ENCODE results near the gene NCAM1.
"Not testable (repeated sequence)": the region's sequence is repeated elsewhere in the genome, so short reads cannot be mapped to it uniquely, and the experiment has no call there.

Gene NCAM1

DNA sequence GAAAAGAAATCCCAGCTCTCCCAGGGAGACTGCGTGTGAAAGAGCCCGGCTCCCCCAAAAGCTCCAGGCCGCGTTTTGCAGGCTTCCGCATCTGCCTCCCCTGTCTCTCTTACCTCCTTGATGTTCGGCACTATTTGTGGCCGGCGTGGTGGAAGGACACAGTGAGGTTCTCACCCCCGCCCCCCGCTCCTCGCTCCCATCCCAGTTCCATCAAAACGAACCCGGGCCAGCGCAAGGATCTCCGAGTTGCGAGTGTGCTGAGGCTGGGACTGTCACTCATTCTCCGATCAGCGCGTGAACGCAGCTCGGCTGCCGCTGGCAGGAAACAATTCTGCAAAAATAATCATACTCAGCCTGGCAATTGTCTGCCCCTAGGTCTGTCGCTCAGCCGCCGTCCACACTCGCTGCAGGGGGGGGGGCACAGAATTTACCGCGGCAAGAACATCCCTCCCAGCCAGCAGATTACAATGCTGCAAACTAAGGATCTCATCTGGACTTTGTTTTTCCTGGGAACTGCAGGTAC is at the start of gene NCAM1:
Gene NCAM1 (plus strand): TSS at position 275 of the 523 bp plus-strand sequence.
- peak; percentile 93 for DNase-seq

- DNase-seq, result no peak
These were observed 38.6 kb upstream of the NCAM1 start for GRCh38 chr11:112922606-112923005.

DNA sequence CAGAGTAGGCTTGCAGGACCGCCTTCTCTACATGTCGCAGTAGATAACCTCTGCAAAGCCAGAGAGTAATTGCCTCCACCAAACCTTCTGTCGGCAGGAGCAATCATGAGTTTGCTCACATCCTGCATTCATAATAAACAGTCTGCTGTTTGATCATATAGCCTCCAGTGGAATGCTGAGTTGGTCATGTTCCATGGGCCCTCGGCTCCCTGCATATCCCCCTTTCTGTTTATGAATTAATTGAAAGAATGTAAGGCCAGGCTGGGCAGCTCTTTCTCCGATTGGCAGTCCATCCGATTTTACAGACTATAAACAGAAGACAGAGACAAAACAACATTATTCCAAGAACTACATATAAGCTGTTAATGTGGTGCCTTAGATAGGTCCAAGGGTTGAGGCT is 36.4 kb upstream of the NCAM1 start:
- not testable (repeated sequence) for DNase-seq

- DNase-seq, result no peak
These were observed 35.5 kb upstream of the NCAM1 start for GRCh38 chr11:112925516-112926310.

DNA sequence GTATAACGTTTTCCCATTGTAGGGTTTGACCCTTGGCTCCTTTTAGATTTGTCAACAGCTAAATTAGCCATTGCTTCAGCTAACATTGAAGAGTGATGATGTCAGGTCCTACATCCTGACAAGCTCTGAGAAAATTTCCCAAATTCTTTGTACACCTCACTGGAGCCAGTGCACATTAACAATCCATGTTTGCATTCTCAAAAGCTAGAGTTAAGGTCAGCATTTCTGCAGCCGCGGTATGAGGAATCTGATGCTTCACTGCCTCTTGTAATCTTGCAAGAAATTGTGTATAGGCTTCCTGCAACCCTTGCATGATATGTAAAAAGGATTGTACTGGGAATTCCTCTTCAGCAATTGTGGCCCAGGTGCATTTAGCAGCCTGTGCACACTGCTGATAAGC is 33.1 kb upstream of the NCAM1 start:
- no peak for DNase-seq

GRCh38 chr11:112929432-112929831 is 31.8 kb upstream of the NCAM1 start:
- DNase-seq, result no peak

GRCh38 chr11:112931703-112932102 is 29.5 kb upstream of the NCAM1 start:
- no peak for DNase-seq

DNA sequence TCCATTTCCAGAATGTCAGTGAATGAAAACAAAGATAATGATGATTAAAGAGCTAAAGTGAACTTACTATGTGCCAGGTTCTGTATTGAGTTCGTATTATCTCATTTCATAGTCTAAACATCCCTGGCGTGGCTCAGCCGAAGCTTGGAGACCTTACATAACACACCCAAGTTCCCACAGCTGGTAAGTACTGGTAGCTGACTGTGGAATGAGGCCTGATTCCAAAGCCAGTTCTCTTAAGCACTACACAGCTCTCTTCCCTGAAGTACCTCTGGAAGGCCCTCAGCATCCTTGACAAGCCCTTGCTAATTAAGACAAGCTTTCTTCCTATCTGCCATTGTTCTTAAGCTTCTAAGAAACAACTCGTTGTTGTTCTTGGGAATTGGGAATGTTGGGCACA is 28.6 kb upstream of the NCAM1 start:
- no peak for DNase-seq

DNA sequence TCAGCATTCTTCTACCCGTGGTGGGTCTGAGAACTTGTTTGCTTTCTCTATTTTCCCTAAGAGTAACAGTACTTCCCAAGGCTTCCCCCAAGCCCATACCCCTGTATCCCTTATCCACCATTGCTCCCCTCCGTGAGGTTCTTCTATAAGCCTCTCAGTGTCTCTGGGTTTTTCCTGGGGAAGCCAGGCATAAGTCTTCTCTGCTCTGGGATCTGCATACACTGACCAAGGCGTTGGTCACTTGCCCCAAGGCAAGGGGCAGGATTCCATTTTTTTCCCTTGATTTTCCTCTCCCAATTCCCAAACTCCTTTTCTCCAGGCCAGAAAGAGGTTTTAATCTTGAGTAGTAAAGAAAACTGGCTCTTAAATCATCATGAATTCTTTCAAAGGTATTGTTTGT is 27.2 kb upstream of the NCAM1 start:
- DNase-seq, result no peak

- no peak for DNase-seq
These were observed 20.1 kb upstream of the NCAM1 start for GRCh38 chr11:112941104-112941503.

- no peak for DNase-seq
These were observed 18.1 kb upstream of the NCAM1 start for GRCh38 chr11:112942966-112943643.

DNA sequence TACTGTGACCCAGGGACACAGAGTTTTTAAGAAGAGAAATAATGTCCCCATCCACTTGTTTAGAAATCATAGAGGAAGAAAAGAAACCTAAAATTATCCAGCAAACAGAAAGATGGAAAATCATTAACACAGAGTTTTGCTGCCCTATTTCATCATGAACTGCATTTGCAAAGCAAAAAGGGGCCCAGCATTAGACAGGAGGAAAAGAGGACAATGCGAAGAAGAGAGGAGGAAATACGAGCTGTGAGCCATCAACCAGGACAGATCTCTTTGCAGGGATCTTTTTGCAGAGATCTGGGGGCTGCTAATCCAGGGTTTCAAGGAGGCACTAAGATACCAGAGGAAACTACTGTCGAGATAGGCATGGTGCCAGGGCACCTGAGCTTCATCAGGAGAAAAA is 14.4 kb upstream of the NCAM1 start:
- DNase-seq, result no peak

- DNase-seq, result no peak
These were observed 11.2 kb upstream of the NCAM1 start for GRCh38 chr11:112949781-112950575.

- DNase-seq, result peak; percentile 51
These were observed 2.5 kb upstream of the NCAM1 start for GRCh38 chr11:112958670-112959069.

- no peak for DNase-seq
These were observed 745 bp downstream of the NCAM1 start for GRCh38 chr11:112961751-112962578.

DNA sequence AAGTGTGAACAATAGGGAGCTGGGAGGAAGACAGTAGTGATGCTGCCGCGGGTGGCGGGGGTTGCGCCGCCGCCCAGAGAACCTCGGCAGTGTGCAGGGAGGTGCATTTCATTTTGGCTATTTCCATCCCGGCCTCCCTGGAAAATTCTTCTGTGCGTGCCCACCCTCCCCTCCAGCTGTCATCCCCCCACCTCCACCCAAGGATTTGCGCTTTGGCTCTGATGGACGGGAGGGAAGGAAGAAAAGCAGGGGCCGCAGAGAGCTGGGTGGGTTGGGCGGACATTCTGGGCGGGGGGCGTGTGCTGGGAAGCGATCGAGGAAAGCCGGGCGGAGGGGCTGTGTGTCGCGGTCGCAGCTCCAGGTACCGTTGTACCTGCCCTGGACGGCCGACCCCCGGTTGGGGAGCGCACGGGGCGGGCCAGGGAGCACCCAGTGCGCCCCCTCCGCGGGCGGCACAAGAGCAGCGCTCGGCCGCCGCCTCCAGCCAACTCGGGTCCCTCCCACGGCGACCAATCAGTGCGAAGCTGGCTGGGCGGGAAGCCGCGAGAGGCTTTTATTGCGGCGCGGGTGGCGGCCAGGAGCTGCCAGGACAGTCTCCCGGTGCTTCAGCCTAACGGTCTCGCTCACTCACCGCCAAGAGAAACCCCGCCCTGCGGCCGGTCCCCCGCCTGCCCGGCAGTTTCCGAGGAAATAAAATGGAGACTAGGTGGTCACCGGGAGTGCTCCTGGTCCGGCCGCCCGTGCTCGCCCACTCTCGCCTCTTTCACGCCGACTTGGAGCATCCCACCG is 1.6 kb downstream of the NCAM1 start:
- peak; percentile 43 for DNase-seq

GRCh38 chr11:112963368-112963955 is 2.2 kb downstream of the NCAM1 start:
- no peak for DNase-seq

- no peak for DNase-seq
These were observed 4.4 kb downstream of the NCAM1 start for GRCh38 chr11:112965656-112966055.

GRCh38 chr11:112966561-112966960 is 5.3 kb downstream of the NCAM1 start:
- DNase-seq, result no peak

DNA sequence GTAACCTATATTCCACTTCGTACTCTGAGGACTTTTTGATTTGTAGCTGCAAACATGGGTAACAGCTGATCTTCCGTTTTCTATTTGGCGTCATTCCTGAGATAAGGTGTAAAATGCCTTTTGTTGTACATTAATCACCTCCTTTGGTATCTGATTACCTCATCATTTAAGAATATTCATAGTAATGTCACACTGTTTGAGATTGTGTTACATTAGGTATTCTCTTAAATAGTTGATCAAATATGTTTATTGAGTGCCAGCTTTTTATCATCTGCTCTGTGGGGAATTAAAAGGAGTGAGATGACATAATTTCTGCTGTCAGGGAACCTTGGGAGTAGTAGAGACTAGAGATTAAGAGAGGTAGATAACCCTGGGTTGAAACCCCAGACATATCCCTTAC is 5.9 kb downstream of the NCAM1 start:
- DNase-seq, result no peak
